Aorta (tissue), 5 donors: ENCODE measurements around the gene BLNK. TPM values are rescaled to one million over a fixed set of nuclear protein-coding genes. Genes with fewer than 3 reads are reported as not detected.
"Not testable (repeated sequence)": the region's sequence is repeated elsewhere in the genome, so short reads cannot be mapped to it uniquely, and the experiment has no call there.

ENCODE experiments used
- ATAC-seq: fragments of 200-7000 bp; cut with Tn5 transposase; one replicate; pipeline ENCODE4 v1.9.1; 2022; ENCODE audit warnings: moderate library complexity; ENCODE audit not compliant: low FRiP score
- DNase-seq, 2 donors: peaks; one replicate each; pipeline ENCODE4 v3.0.0-alpha.2; 2020
- H3K27ac ChIP-seq, 2 donors: one replicate each; pipeline ENCODE4 v1.5.1; 2013; ENCODE audit warnings: low read length in 2 of 2, mild to moderate bottlenecking in 2 of 2, moderate library complexity in 2 of 2, control low read depth in 1 of 2, inconsistent platforms in 1 of 2, low read depth in 1 of 2
- H3K27me3 ChIP-seq, 2 donors: one replicate each; pipeline ENCODE4 v1.6.1; 2013; ENCODE audit warnings: control low read depth in 1 of 2, low read length in 1 of 2, mild to moderate bottlenecking in 1 of 2, moderate library complexity in 1 of 2; ENCODE audit not compliant: insufficient read depth in 2 of 2, control insufficient read depth in 1 of 2
- H3K36me3 ChIP-seq, 2 donors: one replicate each; pipeline ENCODE4 v1.6.1; 2013; ENCODE audit warnings: control low read depth in 1 of 2, low read length in 1 of 2, mild to moderate bottlenecking in 1 of 2; ENCODE audit not compliant: insufficient read depth in 2 of 2, control insufficient read depth in 1 of 2
- H3K4me1 ChIP-seq, 2 donors: one replicate each; pipeline ENCODE4 v1.6.1; 2013; ENCODE audit warnings: low read length in 2 of 2, control low read depth in 1 of 2, mild to moderate bottlenecking in 1 of 2, moderate library complexity in 1 of 2; ENCODE audit not compliant: insufficient read depth in 2 of 2, control insufficient read depth in 1 of 2
- H3K4me3 ChIP-seq, 2 donors: one replicate each; pipeline ENCODE4 v1.5.1; 2013; ENCODE audit warnings: low read length in 2 of 2, control low read depth in 1 of 2, mild to moderate bottlenecking in 1 of 2
- H3K9me3 ChIP-seq: one replicate; pipeline ENCODE4 v1.6.1; 2013; ENCODE audit warnings: mild to moderate bottlenecking, low read length; ENCODE audit not compliant: control insufficient read depth
- WGBS, 2 donors: extraction: QIAGEN DNeasy Blood & Tissue Kit; methylation state at CpG; one replicate each; pipeline ENCODE4 v1.1.7; 2013; 5-methylcytosine and 5-hydroxymethylcytosine counted together
- intact Hi-C, 2 donors: fragments of 100-400 bp; cut with DNase I; formaldehyde crosslinking; loops; one replicate each; pipeline versions ENCODE4 v1.14.2 to v1.15.0; 2022
- polyA plus RNA-seq, 2 donors: library from polyadenylated mRNA; stranded (reverse); fragments of 200-250 nt; gene quantifications; one replicate each; pipeline ENCODE4 v1.2.3, GENCODE V29; 2013
- total RNA-seq, 2 donors: library from RNA; stranded (reverse); fragmentation: NEBNext Ultra II Directional; extraction: Animal tissue kit (Norgen Biotek cat#: 25700); gene quantifications; one replicate each; pipeline ENCODE4 v1.2.1, GENCODE V29; 2021
- donor health status: healthy with polysubstance abuse.
- donor health status: Bipolar disorder and iron deficiency.
- donor health status: DM: no; HTN: no; CAD: no.
- donor health status: DM: no; HTN: no; CAD: no.
- donor health status: DM: yes; HTN: yes; CAD: no.

BLNK gene
- total and polyA plus RNA-seq, 4 donors, result 0.72 to 20.2 (median 8.3) TPM

DNA sequence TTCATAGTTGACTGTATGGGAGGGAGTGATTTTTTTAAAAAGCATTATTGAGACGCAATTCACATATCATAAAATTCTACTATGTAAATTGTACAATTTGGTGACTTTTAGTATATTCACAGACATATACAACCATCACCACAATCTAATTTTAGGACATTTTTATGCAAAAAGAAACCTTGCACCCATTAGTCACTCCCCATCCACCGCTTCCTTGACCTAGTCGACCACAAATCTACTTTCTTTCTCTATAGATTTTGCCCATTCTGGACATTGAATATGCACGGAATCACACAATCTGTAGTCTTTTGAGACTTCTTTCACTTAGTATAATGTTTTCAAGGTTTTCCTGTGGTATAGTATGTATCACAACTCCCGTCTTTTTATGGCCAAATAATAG lies 54.6 kb downstream of the BLNK start:
- ATAC-seq (no peak), DNase-seq (no peak)
- Histone ChIP-seq H3K9me3 (no peaks in the 10 kb centered on the region), H3K4me1 (no peaks in the 10 kb centered on the region), H3K4me3 (no peak overlapping the region), H3K27ac (no peak overlapping the region), H3K27me3 (no peaks in the 10 kb centered on the region), H3K36me3 (no peaks in the 10 kb centered on the region)
- 85% methylated on average over 5 of the region's 5 CpGs for WGBS, 2 donors
- intact Hi-C loops, result no loop called here

DNA sequence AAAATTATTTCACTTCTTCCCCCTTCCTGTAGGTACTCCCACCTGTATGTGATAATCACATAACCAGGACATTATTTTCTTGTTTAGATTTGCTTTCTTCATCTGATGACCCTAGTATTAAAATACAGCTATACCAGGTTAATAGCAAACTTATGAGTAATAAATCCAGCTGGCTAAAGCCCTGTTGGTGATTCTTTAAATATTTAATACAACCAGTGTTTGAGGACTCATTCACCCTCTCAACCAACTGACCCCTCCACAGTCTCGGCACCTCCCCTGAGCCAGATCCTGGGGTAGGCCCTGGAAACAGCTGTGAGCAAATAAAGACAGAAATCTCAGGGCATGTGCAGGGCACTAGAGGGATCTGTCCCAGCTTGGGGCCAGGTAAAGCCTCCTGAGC lies 58.5 kb downstream of the BLNK start:
- ATAC-seq (no peak), DNase-seq (no peak)
- Histone ChIP-seq H3K4me3 (no peak overlapping the region), H3K9me3 (no peaks in the 10 kb centered on the region), H3K27me3 (no peaks in the 10 kb centered on the region), H3K4me1 (no peaks in the 10 kb centered on the region), H3K36me3 (no peaks in the 10 kb centered on the region), H3K27ac (no peak overlapping the region)
- intact Hi-C loops, result no loop called here
- 92 to 96% methylated on average over 1 of the region's 1 CpG for WGBS, 2 donors

DNA sequence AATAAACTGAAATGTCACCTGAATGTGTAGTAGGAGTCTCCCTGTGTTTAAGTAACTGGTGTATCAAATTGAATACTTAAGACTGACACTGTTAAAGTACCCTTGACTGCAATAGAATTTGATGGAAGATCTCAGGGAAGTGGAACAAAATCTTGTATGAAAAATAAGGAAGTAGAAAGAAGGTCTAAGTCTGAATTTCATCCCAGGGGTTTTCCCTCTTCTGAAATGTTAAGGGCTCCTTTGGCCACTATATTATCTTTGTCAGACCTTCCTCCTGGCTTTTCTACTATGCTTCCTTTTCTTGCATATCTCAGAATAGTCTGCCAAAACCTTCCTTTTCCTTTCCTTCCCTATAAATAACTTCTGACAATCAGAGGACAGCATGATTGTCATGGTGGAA lies 59.6 kb downstream of the BLNK start:
- Histone ChIP-seq H3K4me3 (no peak overlapping the region), H3K27me3 (no peaks in the 10 kb centered on the region), H3K9me3 (no peaks in the 10 kb centered on the region), H3K4me1 (no peaks in the 10 kb centered on the region), H3K36me3 (no peaks in the 10 kb centered on the region), H3K27ac (no peak overlapping the region)
- intact Hi-C loops, result no loop called here
- ATAC-seq (no peak), DNase-seq (no peak)

GRCh38 chr10:96208946-96209345 lies 62.4 kb downstream of the BLNK start:
- H3K4me1 ChIP-seq, result no peaks in the 10 kb centered on the region
- no peak for DNase-seq
- no peaks in the 10 kb centered on the region for H3K9me3 ChIP-seq
- H3K4me3 ChIP-seq, result no peak overlapping the region
- no peaks in the 10 kb centered on the region for H3K36me3 ChIP-seq
- no peak for ATAC-seq
- intact Hi-C loops, result no loop called here
- WGBS, 2 donors, result 68 to 73% methylated on average over 5 of the region's 5 CpGs
- no peak overlapping the region for H3K27ac ChIP-seq
- no peaks in the 10 kb centered on the region for H3K27me3 ChIP-seq

GRCh38 chr10:96208271-96208670 lies 63.1 kb downstream of the BLNK start:
- WGBS, 2 donors, result 74 to 88% methylated on average over 2 of the region's 2 CpGs
- ATAC-seq, result no peak
- no peaks in the 10 kb centered on the region for H3K9me3 ChIP-seq
- no peak overlapping the region for H3K4me3 ChIP-seq
- no peaks in the 10 kb centered on the region for H3K27me3 ChIP-seq
- intact Hi-C loops, result no loop called here
- H3K36me3 ChIP-seq, result no peaks in the 10 kb centered on the region
- H3K4me1 ChIP-seq, result no peaks in the 10 kb centered on the region
- no peak for DNase-seq
- no peak overlapping the region for H3K27ac ChIP-seq

DNA sequence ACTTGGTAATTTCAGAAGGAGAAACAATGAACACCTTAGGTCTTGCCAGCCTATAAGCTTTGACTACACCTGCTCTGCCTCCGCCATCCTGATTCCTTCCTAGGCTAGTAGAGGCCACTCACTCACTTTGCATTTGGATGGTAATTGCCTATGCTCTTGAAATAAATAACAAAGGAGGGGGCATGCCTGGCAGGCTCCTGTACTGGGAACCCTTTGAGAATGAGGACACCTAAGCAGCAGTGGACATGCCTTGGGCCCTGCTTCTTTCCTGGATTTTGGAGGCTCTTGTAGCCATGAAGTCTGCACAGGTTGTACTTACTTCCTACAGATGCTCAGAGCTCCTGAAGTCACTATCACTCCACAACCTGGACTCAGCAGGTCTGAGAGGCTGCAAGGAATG lies 65.8 kb downstream of the BLNK start:
- Histone ChIP-seq H3K27me3 (no peaks in the 10 kb centered on the region), H3K4me1 (no peaks in the 10 kb centered on the region), H3K4me3 (no peak overlapping the region), H3K9me3 (no peaks in the 10 kb centered on the region), H3K36me3 (no peaks in the 10 kb centered on the region), H3K27ac (no peak overlapping the region)
- peak; percentile 15 for ATAC-seq
- WGBS, 2 donors, result 97 to 100% methylated on average over 1 of the region's 1 CpG
- intact Hi-C loops, result no loop called here
- DNase-seq, result no peak

GRCh38 chr10:96201525-96201924 lies 69.8 kb downstream of the BLNK start:
- 44 to 81% methylated on average over 1 of the region's 1 CpG for WGBS, 2 donors
- ATAC-seq (no peak), DNase-seq (no peak)
- Histone ChIP-seq H3K4me1 (no peaks in the 10 kb centered on the region), H3K36me3 (peaks cover 0 to 3% of the 10 kb centered on the region in 2 donors), H3K4me3 (no peak overlapping the region), H3K9me3 (no peaks in the 10 kb centered on the region), H3K27me3 (no peaks in the 10 kb centered on the region), H3K27ac (no peak overlapping the region)
- intact Hi-C loops, result no loop called here

- H3K27ac ChIP-seq, intact Hi-C loops, H3K4me3 ChIP-seq, H3K36me3 ChIP-seq, H3K27me3 ChIP-seq, H3K9me3 ChIP-seq, H3K4me1 ChIP-seq, DNase-seq, ATAC-seq: not testable (repeated sequence)
- WGBS, 2 donors, result 49 to 56% methylated on average over 1 of the region's 1 CpG
These were observed 81.9 kb downstream of the BLNK start for GRCh38 chr10:96189505-96189904.

GRCh38 chr10:96188916-96189315 lies 82.5 kb downstream of the BLNK start:
- Histone ChIP-seq H3K36me3 (no peaks in the 10 kb centered on the region), H3K4me1 (peaks cover 3 to 4% of the 10 kb centered on the region in 2 donors), H3K27ac (peak overlapping the region in 1 of 2 donors; percentile 55), H3K4me3 (no peak overlapping the region), H3K27me3 (no peaks in the 10 kb centered on the region), H3K9me3 (no peaks in the 10 kb centered on the region)
- intact Hi-C loops, result no loop called here
- DNase-seq, result no peak
- ATAC-seq, result no peak
- 11 to 18% methylated on average over 1 of the region's 1 CpG for WGBS, 2 donors
